ENCODE results near the gene ARFGEF3.
"Not testable (repeated sequence)": the region's sequence is repeated elsewhere in the genome, so short reads cannot be mapped to it uniquely, and the experiment has no call there.

ARFGEF3 gene

DNA sequence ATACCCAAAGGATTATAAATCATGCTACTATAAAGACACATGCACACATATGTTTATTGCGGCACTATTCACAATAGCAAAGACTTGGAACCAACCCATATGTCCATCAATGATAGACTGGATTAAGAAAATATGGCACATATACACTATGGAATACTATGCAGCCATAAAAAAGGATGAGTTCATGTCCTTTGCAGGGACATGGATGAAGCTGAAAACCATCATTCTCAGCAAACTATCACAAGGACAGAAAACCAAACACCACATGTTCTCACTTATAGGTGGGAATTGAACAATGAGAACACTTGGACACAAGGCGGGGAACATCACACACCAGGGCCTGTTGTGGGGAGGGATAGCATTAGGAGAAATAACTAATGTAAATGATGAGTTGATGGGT, 50.8 kb downstream of the ARFGEF3 start:
- not testable (repeated sequence) for DNase-seq (ENCODE audit: low spot score)

DNA sequence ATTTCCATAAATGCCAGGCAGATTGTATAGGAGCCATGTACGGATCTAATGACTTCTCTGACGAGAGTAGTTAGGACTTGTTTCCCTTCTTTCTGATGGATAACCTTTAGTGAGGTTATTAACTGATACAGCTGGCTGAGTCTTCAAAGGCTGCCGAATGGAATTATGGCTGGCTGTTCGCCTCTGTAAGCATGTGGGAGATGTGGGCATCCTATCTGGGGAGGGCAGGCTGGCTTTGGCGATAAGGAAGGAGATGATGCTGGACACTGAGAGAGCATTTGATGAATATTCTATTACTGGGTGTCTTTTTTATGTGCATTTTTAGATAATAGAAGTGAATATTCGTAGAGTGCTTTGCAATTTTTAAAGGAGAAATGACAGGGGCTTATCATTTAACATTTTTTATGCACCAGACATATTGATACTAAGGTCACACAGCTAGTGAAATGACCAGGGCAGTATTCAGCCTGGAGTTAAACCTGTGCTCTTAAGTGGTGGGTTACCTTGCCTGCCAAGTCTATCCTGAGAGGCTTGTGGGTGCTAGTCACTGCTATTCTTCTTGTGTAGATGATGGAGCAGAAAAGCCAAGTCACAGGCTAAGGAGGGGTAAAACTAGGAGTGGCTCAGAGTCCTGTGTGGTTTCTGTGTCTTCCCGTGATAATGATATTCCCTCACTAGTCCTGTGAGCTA, 53.5 kb downstream of the ARFGEF3 start:
- DNase-seq (ENCODE audit: low spot score) = no peak

- no peak for DNase-seq (ENCODE audit: low spot score)
Measured at GRCh38 chr6:138218449-138218848, 56.7 kb downstream of the ARFGEF3 start, which contains the start of gene PBOV1. Gene PBOV1, minus strand, starts transcription at chr6:138218491. Its CDS starts 96 bp downstream, at chr6:138218395.

DNA sequence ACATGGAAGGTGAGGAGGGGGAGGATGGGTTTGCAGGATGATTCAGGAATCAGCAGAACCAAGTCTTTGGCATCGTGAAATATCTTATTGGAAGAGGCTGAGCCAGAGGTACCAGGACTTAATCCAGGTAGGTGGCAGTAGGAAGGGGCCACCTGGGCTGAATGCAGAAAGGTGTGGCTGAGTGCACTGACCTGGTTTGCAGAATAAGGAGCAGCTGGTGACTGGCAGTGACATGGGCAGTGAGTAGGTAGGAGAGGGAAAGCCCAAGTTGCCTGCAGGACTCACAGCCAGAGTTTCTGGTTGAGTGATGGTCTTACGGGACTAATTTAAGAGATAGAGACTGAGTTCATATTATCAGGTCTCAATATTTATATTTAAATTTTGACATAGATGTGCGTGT, 57.7 kb downstream of the ARFGEF3 start:
- DNase-seq (ENCODE audit: low spot score) = no peak

DNA sequence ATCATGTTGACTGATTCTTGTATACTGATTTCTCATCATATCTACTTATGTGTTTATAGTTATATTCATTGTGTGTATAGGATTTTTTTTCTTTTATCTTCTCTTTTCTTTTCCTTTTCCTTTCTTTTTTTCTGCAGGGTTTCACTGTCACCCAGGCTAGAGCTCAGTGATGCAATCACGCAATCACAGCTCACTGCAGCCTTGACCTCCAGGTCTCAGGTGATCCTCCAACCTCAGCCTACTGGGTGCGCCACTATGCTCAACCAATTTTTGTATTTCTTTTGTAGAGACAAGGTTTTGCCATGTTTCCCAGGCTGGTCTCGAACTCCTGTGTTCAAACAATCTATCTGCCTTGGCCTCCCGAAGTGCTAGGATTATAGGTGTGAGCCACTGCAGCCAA, 58.2 kb downstream of the ARFGEF3 start:
- DNase-seq (ENCODE audit: low spot score) = no peak

- DNase-seq (ENCODE audit: low spot score) = no peak
Measured at GRCh38 chr6:138222901-138223546, 61.3 kb downstream of the ARFGEF3 start.

GRCh38 chr6:138225953-138226352, 64.2 kb downstream of the ARFGEF3 start:
- no peak for DNase-seq (ENCODE audit: low spot score)

DNA sequence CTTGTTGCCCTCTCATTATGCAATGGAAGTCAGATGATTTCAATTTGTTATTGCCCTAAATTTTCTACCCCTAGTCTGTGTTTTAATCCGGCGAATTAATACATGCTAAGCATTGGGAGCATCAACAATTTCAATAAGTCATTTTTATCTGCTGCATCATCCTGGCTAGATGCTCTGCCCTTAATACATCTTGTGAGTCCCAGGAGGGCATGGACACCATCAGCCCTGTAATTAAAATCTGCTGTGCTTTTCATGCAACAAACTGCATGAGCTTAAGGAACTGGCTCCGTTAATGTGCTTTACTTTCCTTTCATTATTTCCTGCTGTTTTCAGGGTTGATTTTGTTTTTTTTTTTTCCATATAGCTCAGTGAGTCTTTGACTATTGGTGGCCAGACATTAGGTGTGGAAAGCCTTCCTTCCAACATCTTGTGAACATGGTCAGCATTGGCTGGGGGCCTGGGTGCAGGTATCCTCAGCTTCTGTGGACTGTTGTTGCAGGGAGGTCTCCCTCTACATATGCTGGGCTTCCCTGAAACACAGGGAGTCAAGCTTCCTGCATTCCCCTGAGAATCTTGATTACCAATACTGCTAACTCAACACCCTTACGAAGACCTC, 65.1 kb downstream of the ARFGEF3 start:
- no peak for DNase-seq (ENCODE audit: low spot score)

DNA sequence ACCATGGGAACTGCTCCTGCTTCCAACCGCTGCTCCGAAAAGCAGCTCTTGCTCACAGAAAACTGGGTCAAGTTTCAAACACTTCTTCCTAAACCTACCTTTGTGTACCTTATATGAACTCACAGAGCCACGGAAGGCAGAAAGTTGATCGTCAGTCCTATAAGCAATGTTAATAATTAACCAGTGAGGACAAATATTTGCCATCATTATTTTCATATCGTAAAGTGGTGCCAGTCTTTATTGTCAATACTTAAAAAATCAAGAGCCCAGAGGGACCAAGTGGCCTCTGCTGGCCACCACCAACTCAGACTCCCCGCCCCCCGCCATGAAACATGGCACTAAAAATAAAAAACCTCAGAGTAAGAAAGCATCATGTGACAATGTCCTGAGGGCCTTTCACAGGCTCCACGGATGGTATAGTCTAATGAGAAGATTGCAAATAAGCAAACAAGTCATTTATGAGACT, 65.6 kb downstream of the ARFGEF3 start:
- no peak for DNase-seq (ENCODE audit: low spot score)

DNA sequence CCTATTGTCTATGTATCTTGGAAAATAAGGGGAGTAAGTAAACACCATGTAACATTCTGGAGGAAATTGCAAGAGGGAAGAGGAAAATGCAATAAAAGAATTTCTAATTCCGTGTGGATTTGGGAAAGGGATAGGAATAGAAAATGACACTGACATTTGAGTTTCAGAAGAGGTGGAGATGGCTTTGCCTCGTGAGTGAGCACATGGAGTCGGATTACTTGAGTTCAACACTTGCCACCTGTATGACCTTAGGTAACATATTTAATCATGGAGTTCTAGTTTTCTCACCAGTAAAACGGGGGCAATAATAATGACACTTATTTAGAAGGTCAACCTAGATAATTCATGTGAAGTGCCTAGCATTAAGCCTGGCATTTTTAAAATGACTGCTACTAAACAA, 67.3 kb downstream of the ARFGEF3 start:
- no peak for DNase-seq (ENCODE audit: low spot score)

- no peak for DNase-seq (ENCODE audit: low spot score)
Measured at GRCh38 chr6:138229663-138230179, 68.0 kb downstream of the ARFGEF3 start.

DNA sequence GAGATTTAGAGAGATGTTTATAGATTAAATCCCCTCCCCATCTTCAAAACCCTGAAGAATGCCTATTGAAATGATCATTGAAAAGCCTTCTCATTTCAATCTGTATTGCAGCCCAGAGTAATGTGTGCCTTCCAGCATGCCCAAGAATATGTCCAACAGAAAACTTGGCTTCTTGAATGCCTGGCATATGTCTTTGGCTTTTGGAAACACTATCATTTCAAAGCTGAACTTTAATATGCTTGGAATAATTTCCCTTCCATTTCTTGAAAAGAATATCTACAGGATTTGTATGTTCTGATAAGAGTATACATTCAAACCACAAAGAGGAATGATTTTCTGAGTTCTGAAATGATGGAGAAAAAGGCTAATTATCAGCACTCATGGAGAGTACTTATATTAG, 68.5 kb downstream of the ARFGEF3 start:
- no peak for DNase-seq (ENCODE audit: low spot score)

DNA sequence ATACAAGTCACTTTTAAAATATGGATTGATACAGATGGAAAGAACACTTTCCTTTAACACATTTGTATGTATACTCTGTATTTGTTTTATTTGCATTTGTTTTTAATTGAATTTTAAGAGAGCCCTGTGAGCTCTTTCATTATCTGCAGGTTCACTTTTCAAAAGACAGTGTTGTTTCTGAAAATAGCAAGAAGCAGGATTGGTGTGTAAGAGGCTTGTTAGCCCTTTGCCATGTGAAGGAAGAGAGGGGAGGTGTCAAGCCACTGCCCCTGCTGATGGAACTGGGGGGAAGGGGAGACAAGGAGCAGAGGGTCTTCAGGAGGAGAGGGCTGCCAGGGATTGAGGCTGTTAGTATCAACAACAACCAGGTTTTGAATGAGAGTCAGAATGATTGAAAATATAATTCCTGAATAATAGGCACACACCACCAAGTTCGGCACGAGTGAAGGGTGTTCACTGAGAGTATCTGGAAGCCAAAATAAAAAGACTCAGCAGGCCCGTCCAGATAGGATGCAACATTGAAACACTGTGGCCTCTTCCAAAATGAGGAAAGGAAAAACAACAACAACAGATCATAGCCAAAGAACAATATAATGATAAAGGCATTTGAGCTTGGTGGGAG, 69.1 kb downstream of the ARFGEF3 start:
- no peak for DNase-seq (ENCODE audit: low spot score)

DNA sequence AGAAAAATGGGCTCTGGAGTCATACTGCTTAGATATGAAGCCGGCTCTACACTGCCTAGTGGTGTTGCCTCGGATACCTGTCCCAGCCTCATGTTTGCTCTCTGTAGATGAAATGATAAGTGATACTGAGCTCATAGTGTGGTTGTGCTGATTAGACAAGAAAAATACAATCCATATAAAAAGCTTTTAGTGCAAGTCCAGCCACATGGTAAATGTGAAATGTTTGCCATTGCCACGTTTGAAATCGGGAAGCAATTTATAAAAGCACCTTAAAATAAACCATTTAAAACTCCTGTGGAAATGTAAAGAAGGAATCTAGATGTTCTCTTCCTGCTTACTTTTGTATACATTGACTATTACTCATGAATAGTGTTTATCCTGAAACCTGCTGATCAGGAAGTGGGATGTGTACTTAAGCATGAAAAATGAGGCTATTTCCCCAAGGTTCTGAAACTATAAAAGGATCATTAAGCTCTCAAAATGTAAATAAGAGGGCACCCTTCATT, 69.7 kb downstream of the ARFGEF3 start:
- no peak for DNase-seq (ENCODE audit: low spot score)

DNA sequence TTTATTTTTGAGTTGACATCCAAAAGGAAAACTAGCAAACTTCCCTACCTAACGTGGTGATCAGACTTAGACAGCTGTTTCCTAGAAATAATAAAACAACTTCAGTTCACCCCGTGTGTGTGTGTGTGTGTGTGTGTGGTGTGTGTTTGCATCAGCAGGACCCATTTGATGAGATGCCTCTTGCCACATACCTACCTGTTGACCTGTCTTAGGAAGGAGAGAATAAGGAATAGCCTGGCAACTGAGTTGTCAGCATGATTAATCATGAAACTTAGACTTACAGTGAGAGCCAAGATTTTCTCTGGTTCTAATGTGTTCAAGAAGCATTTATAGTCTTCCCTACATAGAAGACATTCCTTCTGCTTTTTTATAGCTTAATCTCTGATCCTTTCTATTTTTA, 72.6 kb downstream of the ARFGEF3 start:
- DNase-seq (ENCODE audit: low spot score) = no peak

GRCh38 chr6:138235205-138235604, 73.5 kb downstream of the ARFGEF3 start:
- no peak for DNase-seq (ENCODE audit: low spot score)

DNA sequence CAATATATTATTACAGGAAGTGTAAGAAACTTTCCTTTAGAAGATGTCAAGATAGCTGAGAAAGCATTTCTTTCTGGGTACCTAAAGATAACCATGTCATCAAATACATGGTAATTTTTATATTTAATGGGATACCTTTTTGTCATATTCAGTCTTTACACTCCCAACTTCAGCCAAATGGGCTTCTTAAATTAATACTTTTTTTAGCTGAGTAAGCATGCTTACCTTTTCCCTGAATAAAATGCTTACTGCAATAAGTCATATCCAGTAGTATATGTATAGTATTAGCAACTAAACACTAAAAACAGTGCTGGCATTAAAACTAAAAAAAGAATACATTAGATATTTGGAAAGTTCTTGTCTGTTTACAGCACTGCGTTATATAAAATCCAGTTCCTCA, 74.0 kb downstream of the ARFGEF3 start:
- DNase-seq (ENCODE audit: low spot score) = no peak

GRCh38 chr6:138237463-138237862, 75.7 kb downstream of the ARFGEF3 start:
- DNase-seq (ENCODE audit: low spot score) = no peak

DNA sequence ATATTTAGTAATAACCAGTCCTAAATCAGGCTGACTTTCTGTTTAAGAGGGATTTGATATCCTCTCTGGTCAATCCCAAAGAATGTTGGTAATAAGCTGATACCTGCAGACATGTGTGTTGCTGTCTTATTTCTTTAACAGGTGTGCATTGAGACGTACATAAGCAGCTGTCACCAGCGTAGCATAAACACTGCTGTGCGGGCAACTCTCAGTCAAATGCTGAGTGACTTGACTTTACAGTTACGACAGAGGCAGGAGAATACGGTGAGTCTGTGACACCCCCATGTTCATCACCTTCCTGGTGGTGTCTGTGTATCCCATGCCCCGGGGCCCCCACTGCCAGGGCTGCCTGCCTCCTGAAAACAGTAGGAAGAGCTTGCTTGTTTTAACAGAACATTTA, 76.6 kb downstream of the ARFGEF3 start:
- no peak for DNase-seq (ENCODE audit: low spot score)

GRCh38 chr6:138239774-138240173, 78.0 kb downstream of the ARFGEF3 start:
- no peak for DNase-seq (ENCODE audit: low spot score)

DNA sequence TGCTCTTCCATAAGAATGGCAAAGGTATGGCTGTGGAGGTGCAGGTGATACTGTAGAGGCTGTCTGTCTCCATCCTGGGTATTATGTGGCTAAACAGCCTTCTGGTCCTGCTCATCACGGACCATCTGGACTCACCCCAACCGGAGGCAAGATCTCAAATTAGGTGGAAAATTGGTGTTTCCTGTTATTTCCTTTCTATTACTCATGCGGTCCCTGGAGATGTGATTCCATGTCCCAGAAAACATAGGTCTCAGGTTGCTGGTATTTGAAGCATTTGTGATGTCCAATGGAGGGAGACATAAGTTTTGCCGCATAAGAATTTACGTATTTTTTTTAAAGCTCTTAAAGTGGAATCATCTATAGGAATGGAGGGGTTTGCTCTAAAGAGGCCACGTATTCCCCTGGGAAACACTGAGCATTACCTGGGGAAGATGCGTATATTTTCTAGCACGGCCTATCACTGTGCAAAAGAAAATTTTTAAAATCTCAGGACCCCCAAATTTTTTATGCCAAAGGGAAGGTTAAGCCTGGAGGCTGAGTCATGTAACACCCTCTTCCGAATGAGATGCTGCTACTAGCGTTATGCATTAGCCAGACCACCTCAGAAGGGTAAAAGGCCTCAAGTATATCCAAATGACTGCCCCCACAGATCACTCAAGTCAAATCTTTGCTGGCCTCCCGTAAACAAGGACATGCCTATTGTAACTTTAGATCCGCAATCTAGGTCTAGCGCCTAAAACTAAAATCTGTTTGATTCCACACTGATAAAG, 78.9 kb downstream of the ARFGEF3 start:
- no peak for DNase-seq (ENCODE audit: low spot score)

GRCh38 chr6:138241381-138241780, 79.6 kb downstream of the ARFGEF3 start:
- no peak for DNase-seq (ENCODE audit: low spot score)
